Stimulated activated effector memory CD8-positive, alpha-beta T cell treated with anti-CD3 and anti-CD28 coated beads, Interleukin-12 subunit alpha, Interleukin-12 subunit beta, amount 100 ng/mL, for 72 hours (primary cell): Measurements from ENCODE around the gene CCL4.
"Not testable (repeated sequence)": the region's sequence is repeated elsewhere in the genome, so short reads cannot be mapped to it uniquely, and the experiment has no call there.

Experiments
- ATAC-seq: fragments of 150-1000 bp; cut with Tn5 transposase; 2 replicates; pipeline ENCODE4 v1.10.0; 2021
- DNase-seq, 2 donors: peaks; one replicate each; pipeline ENCODE4 v3.0.0; 2021 to 2022; ENCODE audit warnings: low spot score in 2 of 2
- H3K27ac Mint-ChIP-seq: one replicate; pipeline ENCODE4 v1.8.0; 2022; ENCODE audit warnings: mild to moderate bottlenecking, mixed read lengths
- H3K36me3 Mint-ChIP-seq: one replicate; pipeline ENCODE4 v1.8.0; 2022; ENCODE audit warnings: mild to moderate bottlenecking, mixed read lengths
- H3K4me1 Mint-ChIP-seq: one replicate; pipeline ENCODE4 v1.8.0; 2022; ENCODE audit warnings: mixed read lengths
- H3K4me3 Mint-ChIP-seq: one replicate; pipeline ENCODE4 v1.8.0; 2022; ENCODE audit warnings: mild to moderate bottlenecking, mixed read lengths
- H3K9me3 Mint-ChIP-seq: one replicate; pipeline ENCODE4 v1.8.0; 2022; ENCODE audit warnings: mixed read lengths

CCL4 gene

DNA sequence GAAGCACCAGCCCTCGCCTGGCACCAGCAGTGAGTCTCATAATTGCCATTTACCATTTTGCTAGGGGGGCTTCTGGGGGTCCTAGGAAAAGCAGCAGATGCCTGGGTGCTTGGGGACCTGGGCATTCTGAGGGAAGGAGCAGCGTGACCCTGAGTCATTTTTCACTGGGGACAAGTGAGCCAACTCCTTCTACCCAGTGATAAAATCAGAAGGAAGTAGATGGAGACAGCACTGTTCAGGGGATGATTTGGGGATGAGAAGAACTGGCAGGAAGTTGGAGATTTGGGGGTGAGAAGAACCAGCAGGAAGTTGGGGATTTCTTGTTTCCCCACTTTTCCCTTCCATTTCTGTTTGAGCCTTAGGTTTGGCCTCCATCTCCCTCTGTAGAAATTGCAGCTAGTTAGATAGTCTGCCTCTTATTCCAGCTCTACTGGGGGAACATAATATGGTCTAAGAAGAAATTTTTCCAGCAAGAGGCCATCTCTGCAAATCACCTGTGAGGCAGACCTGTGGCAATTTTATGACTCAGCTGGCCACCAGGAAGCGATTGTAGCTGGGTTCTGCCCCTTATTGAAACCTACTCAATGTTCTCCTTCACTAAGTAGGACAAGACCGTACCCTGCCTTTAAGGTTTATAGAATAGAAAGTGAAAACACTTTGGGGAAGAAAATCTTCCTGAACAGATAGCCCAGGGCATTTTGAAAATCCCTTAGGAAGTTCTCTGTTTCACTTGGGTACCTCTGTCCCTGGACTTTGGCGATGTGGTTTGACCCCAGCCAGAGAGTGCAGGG lies 21.8 kb upstream of the CCL4 start:
- H3K4me1 Mint-ChIP-seq, result peaks cover 70% of the 10 kb centered on the region
- peak overlapping the region; percentile 70 for H3K4me3 Mint-ChIP-seq
- H3K27ac Mint-ChIP-seq, result peak overlapping the region; percentile 99
- not testable (repeated sequence) for H3K9me3 Mint-ChIP-seq, DNase-seq
- peaks cover 96% of the 10 kb centered on the region for H3K36me3 Mint-ChIP-seq
- peak; percentile 57 for ATAC-seq

DNA sequence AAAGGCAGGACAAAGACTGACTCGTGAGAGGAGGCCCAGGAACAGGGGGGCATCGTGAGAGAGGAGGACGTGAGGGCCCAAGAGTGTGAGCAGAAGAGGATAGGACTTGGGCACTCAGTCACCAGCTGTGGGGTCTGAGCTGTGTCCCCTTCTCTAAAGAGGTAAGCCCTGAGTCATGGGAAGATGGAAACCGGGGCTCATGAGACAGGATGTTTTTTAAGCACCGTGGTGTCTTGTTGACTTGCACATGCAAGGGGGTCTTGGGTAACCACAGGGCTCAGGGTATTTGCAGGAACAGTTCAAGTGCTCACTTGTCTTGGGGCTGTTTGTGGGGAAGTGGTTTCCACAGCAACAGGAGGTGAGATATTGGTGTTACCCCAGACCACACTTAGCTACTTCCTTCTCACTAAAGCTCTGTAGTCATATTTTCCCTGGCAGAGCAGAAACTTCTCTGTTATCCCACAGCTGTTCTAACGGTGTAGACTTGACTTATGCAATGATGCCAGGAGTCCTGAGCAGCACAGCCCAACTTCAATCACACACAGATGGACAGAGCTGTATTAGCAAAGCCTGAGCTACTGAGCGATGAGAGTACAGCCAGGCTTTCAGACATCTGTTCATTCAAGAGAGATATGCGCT lies 21.0 kb upstream of the CCL4 start:
- peak overlapping the region; percentile 99 for H3K27ac Mint-ChIP-seq
- peak; percentile 91 for ATAC-seq
- peaks cover 96% of the 10 kb centered on the region for H3K36me3 Mint-ChIP-seq
- peak overlapping the region; percentile 70 for H3K4me3 Mint-ChIP-seq
- DNase-seq, result peak; percentile 60 to 91
- not testable (repeated sequence) for H3K9me3 Mint-ChIP-seq
- H3K4me1 Mint-ChIP-seq, result peaks cover 65% of the 10 kb centered on the region

DNA sequence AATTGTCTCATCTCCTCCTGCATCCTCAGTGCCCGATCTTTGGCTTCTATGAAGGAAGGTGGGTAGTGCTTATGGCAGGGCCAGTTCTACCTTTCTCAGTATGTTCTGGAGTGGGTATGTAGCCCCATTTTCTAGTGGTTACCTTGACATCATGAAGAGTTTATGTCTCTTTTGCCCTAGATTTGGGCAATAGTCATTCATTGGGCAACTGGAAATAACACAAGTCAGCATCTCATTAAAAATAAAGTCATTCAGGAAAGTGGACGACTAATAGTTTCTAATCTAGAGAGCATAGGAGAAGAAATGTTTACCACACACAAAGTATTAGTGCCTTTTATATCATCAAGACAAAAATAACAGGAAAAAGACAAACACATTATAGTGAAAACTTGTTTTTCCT lies 19.9 kb upstream of the CCL4 start:
- Mint-ChIP-seq H3K36me3 (peaks cover 96% of the 10 kb centered on the region), H3K4me3 (peak overlapping the region; percentile 70), H3K4me1 (peaks cover 68% of the 10 kb centered on the region), H3K27ac (peak overlapping the region; percentile 96)
- H3K9me3 Mint-ChIP-seq, ATAC-seq, DNase-seq: not testable (repeated sequence)

DNA sequence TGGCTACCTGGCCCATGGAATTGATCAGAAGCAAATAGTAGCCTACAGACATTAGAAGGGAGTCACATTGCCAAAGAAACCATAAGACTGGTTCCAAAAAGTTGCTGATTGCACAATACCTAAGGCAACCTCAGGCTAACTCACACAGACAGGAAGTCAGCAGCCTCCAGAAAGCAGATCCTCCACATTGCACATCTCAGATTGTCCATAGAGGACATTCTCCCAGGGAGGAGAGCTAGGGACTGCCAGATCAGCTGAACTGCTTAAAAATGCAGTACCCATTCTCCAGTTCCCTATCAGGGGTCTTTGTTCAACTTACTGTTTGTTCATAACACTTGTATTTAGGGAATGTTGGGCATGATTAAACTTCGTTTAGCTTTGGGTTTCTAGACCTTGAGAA lies 17.9 kb upstream of the CCL4 start:
- ATAC-seq (no peak), DNase-seq (no peak)
- H3K27ac Mint-ChIP-seq, result peak overlapping the region; percentile 96
- no peaks in the 10 kb centered on the region for H3K9me3 Mint-ChIP-seq
- H3K36me3 Mint-ChIP-seq, result peaks cover 96% of the 10 kb centered on the region
- peaks cover 85% of the 10 kb centered on the region for H3K4me1 Mint-ChIP-seq
- peak overlapping the region; percentile 70 for H3K4me3 Mint-ChIP-seq

DNA sequence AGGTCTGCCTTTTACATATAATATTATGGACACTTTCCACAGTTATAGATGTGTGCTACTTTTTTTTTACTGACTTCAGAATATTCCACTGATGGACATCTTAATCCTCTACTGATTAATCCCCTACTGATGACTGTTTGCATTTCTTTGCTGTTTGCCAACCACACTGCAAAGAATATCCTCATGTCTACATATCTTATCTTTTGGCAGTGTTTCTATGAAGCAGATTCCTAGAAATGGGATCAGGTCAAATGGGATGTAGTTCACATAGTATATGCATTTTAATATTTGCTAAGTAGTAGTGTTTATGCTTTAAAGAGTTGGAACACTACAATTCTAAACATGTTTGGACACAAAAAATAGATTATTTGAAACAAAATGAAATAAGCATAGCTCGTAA lies 16.8 kb upstream of the CCL4 start:
- DNase-seq (no peak), ATAC-seq (no peak)
- Mint-ChIP-seq H3K4me1 (peaks cover 81% of the 10 kb centered on the region), H3K36me3 (peaks cover 93% of the 10 kb centered on the region), H3K27ac (peak overlapping the region; percentile 96), H3K4me3 (peak overlapping the region; percentile 70), H3K9me3 (no peaks in the 10 kb centered on the region)

DNA sequence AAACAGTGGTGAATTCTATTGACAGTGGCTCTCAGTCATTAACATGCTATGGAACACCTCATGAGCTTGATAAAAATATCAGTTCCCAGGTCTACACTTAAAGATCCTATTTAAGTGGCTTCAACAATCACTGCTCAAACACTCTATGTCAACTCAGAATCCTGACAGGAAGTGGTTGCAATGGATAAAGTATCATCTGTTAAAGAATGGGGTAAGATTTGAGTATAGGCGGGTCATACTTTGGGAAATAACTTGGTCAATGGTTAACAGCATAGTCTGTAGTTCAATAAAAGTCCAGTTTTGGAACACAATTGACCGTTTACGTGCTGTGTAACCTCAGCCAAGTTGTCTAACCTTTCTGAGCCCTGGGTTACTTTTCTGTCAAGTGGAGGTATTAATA lies 16.2 kb upstream of the CCL4 start:
- peak overlapping the region; percentile 96 for H3K27ac Mint-ChIP-seq
- not testable (repeated sequence) for H3K9me3 Mint-ChIP-seq, ATAC-seq, DNase-seq
- peaks cover 81% of the 10 kb centered on the region for H3K4me1 Mint-ChIP-seq
- peak overlapping the region; percentile 70 for H3K4me3 Mint-ChIP-seq
- peaks cover 93% of the 10 kb centered on the region for H3K36me3 Mint-ChIP-seq

DNA sequence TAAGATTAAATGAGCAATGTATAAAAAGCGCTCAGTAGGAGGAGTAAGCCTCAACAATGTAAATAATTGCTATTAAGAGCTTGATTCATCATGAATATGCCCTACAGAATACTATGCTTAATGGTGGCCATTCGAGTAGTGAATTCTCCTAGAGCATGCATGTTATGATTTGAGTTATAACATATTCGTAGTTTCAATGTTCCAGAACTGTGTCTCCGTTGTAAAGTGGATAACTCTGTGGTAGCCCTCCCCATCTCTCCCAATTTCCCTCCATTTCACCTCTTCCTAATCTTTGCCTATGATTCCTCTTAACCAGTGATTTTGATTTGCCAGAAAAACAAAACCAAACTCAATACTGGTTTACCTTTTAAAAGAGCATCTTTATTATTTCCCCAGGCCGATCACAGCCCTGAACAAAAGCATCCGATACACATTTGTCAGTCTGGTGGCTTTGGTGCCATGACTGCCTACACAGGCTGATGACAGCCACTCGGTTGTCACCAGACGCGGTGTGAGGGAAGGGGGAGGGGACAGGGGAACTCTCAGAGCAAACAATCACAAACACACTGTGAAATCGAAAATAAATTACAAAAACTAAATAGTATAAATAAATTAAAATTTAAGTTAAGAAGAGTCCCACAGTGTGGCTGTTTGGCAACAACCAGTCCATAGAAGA lies 15.6 kb upstream of the CCL4 start:
- Mint-ChIP-seq H3K27ac (peak overlapping the region; percentile 96), H3K4me3 (peak overlapping the region; percentile 70), H3K36me3 (peaks cover 93% of the 10 kb centered on the region), H3K4me1 (peaks cover 81% of the 10 kb centered on the region)
- peak in 1 of 2 donors; percentile 76 for DNase-seq
- H3K9me3 Mint-ChIP-seq, result not testable (repeated sequence)
- peak; percentile 20 for ATAC-seq

DNA sequence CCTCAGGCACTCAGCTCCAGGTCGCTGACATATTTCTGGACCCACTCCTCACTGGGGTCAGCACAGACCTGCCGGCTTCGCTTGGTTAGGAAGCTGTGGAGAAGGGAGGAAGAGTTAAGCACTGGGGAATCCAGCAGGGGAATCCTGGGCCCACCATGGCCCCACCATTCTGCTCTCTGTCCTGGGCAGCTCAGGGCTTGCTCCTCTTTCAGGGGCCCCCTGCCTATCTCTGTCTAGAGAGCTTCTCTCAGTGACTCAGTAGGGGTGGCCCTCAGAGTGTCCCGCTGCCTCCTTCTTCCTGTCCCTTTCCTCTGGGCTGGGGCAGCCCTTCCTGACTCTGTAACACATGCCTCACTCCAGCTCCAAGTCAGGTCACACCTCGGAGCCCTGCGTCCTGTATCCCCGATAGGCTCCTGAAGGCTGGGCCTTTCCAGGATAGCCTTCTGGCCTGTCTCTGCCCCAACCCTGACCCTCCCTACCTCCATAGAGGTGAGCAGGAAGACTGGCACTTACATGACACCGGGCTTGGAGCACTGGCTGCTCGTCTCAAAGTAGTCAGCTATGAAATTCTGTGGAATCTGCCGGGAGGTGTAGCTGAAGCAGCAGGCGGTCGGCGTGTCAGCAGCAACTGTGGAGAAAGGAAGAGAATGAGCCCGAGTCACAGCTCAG lies 14.8 kb upstream of the CCL4 start:
- H3K4me1 Mint-ChIP-seq, result peaks cover 82% of the 10 kb centered on the region
- peaks cover 91% of the 10 kb centered on the region for H3K36me3 Mint-ChIP-seq
- peak; percentile 11 for ATAC-seq
- DNase-seq, result peak in 1 of 2 donors; percentile 74
- H3K27ac Mint-ChIP-seq, result peak overlapping the region; percentile 96
- H3K9me3 Mint-ChIP-seq, result no peaks in the 10 kb centered on the region
- H3K4me3 Mint-ChIP-seq, result peak overlapping the region; percentile 70

DNA sequence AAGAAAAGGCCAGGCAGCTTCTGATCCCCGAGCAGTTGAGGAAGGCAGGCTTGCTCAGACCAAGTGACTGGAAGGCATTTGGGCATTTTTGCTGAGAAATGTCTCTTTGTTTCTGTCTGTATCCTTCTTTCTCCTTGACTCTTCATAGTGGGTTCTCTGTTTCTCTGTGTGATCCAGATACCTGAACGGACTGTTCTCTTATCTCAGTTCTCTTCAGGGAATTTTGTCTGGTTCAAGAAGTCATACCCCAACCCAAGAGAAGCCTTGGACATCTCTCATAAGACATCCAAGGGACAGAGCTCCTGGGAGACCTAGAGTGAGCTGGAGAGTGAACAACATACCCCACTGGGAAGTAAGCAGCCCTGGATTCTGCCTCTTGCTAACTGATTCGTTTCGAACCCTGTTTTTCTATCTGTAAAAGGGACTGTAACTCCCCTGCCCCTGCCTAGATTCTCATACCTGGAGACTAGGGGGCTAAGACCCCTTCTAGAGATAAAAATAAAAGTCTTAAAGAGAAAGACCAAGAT lies 14.2 kb upstream of the CCL4 start:
- ATAC-seq (no peak), DNase-seq (no peak)
- Mint-ChIP-seq H3K9me3 (no peaks in the 10 kb centered on the region), H3K4me1 (peaks cover 82% of the 10 kb centered on the region), H3K36me3 (peaks cover 89% of the 10 kb centered on the region), H3K4me3 (peak overlapping the region; percentile 70), H3K27ac (peak overlapping the region; percentile 96)

DNA sequence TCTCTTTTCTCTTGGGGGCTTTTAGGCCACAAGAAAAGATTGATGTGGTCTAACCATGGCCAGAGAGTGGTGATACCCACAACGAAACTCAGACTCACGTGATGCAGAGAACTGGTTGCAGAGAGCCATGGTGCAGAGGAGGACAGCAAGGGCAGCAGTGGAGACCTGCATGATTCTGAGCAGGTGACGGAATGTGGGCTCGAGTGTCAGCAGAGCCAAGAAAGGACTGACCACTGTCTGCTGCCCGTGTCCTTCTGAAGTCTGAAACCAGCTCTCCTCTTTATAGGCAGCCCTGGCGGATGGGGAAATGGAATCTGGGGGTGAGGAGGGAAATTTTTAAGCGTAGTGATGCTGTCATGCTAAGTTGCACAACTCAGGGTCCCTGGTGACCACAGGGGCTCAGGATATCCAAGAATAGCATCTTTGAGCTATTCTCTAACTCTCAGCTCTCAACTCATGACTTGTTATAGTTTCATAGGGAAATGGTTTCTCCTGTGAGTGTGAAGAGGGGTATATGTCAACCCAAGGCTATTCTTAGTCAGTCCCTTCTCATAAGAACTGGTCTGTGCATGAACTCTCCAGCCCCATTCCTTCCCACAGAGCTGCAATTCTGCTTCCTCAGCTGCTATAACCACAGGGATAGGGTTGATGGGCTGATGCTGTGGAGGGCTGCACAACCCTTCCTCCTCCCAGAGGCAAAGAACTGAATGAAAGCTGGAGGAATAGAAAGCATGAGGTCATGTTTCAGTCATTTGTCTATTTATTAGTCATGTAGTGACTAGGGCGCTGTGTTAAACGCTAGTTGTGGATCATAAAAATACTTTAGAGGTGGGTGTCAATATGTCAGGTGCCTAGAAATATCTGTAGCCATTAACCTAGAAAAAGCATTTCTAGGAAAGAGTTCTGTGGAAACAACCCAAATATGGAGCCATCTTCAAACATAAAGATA lies 13.5 kb upstream of the CCL4 start, which contains the start of gene CCL3:
Gene CCL3, minus strand, starts transcription at position 256 of the 949 bp plus-strand sequence. Its CDS starts 85 bp downstream, at position 171.
- Mint-ChIP-seq H3K36me3 (peaks cover 84% of the 10 kb centered on the region), H3K4me1 (peaks cover 82% of the 10 kb centered on the region), H3K4me3 (peak within 1 kb of the TSS; percentile 70), H3K27ac (peak within 1 kb of the TSS; percentile 96), H3K9me3 (no peaks in the 10 kb centered on the region)
- ATAC-seq (peak; percentile 79), DNase-seq (peak; percentile 68 to 93)

DNA sequence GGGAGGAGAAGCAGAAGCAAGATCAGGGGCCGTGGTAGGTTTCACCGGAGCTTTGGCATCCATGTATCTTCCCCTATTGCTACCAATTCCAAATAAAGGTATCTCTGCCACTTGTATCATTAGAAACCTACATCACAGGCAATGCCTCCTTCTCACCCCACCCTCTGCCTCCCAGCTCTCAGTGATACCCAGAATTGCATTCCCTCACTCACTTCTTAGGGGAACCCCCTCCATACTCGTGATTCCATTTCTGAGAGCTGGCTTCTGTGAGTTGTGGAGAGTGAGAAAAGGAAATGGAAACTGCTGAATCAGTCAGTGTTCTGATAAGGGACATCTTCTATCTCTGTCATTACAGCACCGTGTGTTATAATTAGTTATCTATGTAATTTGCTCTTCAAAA lies 11.4 kb upstream of the CCL4 start:
- Mint-ChIP-seq H3K27ac (peak overlapping the region; percentile 96), H3K4me1 (peaks cover 90% of the 10 kb centered on the region), H3K9me3 (no peaks in the 10 kb centered on the region), H3K36me3 (peaks cover 74% of the 10 kb centered on the region), H3K4me3 (peak overlapping the region; percentile 70)
- DNase-seq, result peak in 1 of 2 donors; percentile 85
- ATAC-seq, result peak; percentile 57

DNA sequence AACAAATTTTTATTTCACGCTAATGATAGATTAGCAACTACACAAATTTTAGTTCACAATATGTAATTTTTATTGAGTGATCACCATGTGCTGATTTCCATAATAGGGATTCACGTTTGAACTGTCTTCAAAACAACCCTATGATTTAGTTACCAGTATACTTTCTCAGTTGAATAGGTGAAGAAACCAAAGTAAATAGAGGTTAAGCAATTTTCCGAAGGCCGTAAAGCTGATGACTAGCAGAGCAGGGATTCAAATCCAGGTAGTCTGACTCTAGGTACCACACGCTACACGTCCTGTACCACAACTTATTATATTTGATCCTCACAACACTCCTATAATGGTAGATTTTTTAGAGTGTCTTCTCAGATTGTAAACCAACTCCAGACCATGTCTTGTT lies 10.9 kb upstream of the CCL4 start:
- peak overlapping the region; percentile 96 for H3K27ac Mint-ChIP-seq
- peak overlapping the region; percentile 70 for H3K4me3 Mint-ChIP-seq
- peaks cover 89% of the 10 kb centered on the region for H3K4me1 Mint-ChIP-seq

DNA sequence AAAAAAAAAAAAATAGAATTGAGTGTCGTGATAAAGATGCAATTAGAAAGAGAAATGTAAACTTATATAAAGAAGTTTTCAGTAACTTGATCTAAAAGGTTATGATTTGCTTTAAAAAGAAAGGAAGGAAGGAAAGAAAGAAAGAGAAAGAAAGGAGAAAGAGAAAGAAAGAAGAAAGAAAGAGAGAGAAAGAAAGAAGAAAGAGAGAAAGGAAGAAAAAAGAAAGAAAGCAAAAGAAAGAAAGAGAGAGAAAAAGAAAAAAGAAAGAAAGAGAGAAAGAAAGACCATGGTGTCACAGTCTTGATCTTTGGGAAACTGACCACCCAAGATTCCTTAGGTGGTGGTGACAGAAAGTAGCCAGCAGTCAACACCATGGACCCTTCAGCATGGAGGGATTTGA lies 9.4 kb upstream of the CCL4 start:
- Mint-ChIP-seq H3K4me3 (peak overlapping the region; percentile 70), H3K27ac (peak overlapping the region; percentile 96), H3K4me1 (peaks cover 89% of the 10 kb centered on the region), H3K9me3 (no peaks in the 10 kb centered on the region), H3K36me3 (peaks cover 65% of the 10 kb centered on the region)
- DNase-seq, result no peak
- ATAC-seq, result no peak

More for the DNA sequence above, 10.9 kb upstream of the CCL4 start:
- peaks cover 69% of the 10 kb centered on the region for H3K36me3 Mint-ChIP-seq
- not testable (repeated sequence) for H3K9me3 Mint-ChIP-seq, DNase-seq, ATAC-seq

DNA sequence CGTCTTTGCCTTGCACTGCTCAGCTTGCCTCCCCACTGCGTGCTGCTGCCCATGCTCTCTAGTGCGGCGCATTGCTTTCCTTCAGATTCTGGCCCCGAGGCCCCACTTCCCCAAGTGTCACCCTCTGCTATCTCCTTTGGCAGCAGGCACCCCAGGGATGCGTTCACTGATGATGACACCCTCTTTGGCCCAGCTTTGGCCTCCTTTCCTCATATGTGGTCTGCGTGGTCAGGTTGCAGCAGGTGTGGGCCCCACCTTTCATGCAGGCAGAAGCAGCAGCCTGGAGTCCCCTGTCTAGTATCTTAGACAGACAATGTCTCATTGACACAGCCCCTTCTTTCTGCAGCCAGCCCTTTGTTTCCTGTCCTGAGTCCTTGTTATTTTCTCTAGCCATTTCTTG lies 8.9 kb upstream of the CCL4 start:
- Mint-ChIP-seq H3K4me1 (peaks cover 89% of the 10 kb centered on the region), H3K36me3 (peaks cover 60% of the 10 kb centered on the region), H3K27ac (peak overlapping the region; percentile 96), H3K4me3 (peak overlapping the region; percentile 70), H3K9me3 (no peaks in the 10 kb centered on the region)
- ATAC-seq (no peak), DNase-seq (no peak)
